HepG2 (cell line): ENCODE data around the gene RIIAD1. TPM values are rescaled to one million over a fixed set of nuclear protein-coding genes. Genes with fewer than 3 reads are reported as not detected.

Experiments
- ATAC-seq: fragments of 200-7000 bp; cut with Tn5 transposase; 3 replicates; pipeline ENCODE4 v1.9.1; 2020; ENCODE audit warnings: mild to moderate bottlenecking, moderate library complexity
- BruUV-seq: library from RNA; stranded (reverse); fragments of 400-500 nt; replicated peaks from 2 replicates; lab custom pipeline; 2021; lab: Mats Ljungman, UMichigan
- CTCF ChIA-PET: fragments of 300-600 bp; formaldehyde crosslinking; extraction: SDS; loops from one replicate; lab custom pipeline; 2021; ENCODE audit warnings: low total read pairs, inconsistent platforms, low intra/inter-chr PET ratio; lab: Yijun Ruan, JAX
- POLR2A ChIA-PET: fragments of 350-600 bp; sonication (Branson Sonifier 250); formaldehyde crosslinking; loops from one replicate; lab custom pipeline; 2020; ENCODE audit warnings: antibody characterized with exemption, inconsistent platforms; lab: Yijun Ruan, JAX
- DNase-seq: peaks from one replicate; pipeline ENCODE4 v3.0.0-alpha.2; 2015; ENCODE audit warnings: low spot score
- FAIRE-seq: peaks from 3 replicates; lab custom pipeline; 2011; peaks lifted over from hg19 to GRCh38; lab: Jason Lieb, UNC
- H2AFZ ChIP-seq: one replicate; pipeline ENCODE4 v1.6.1; 2011; ENCODE audit warnings: low read length, inconsistent platforms
- H3K27ac ChIP-seq: fragments of 300-600 bp; 3 replicates; pipeline ENCODE4 v1.8.0; 2011; ENCODE audit warnings: mixed run types, mild to moderate bottlenecking, mixed read lengths, low read length, inconsistent platforms; ENCODE audit not compliant: insufficient read depth; ENCODE audit errors: extremely low read length
- H3K27me3 ChIP-seq, 2 experiments: fragments of 200-600 bp in 1 of 2; 2 replicates in 1 of 2; 3 replicates in 1 of 2; pipeline versions ENCODE4 v1.6.0 to v1.8.0; 2011; ENCODE audit warnings: low read length in 2 of 2, mild to moderate bottlenecking in 2 of 2, moderate library complexity in 2 of 2, inconsistent platforms in 1 of 2; ENCODE audit not compliant: insufficient read depth in 2 of 2, control insufficient read depth in 1 of 2
- H3K36me3 ChIP-seq, 2 experiments: fragments of 200-600 bp in 1 of 2; replicated peaks in 1 of 2; 2 replicates in 1 of 2; 3 replicates in 1 of 2; pipeline versions ENCODE4 v1.5.1 to v1.8.0; 2011; ENCODE audit warnings: low read length in 2 of 2, inconsistent platforms in 1 of 2; ENCODE audit not compliant: insufficient read depth in 2 of 2, control insufficient read depth in 1 of 2
- H3K4me1 ChIP-seq: 2 replicates; pipeline ENCODE4 v1.5.1; 2012; ENCODE audit warnings: low read length, inconsistent platforms; ENCODE audit not compliant: insufficient read depth
- H3K4me2 ChIP-seq: 2 replicates; pipeline ENCODE4 v1.6.0; 2011; ENCODE audit warnings: low read depth, low read length, inconsistent platforms
- H3K4me3 ChIP-seq, 3 experiments: fragments of 200-600 bp in 1 of 3; sonication (generic), shearing (Covaris generic) in 1 of 3; replicated peaks in 1 of 3; 2 replicates each; pipeline ENCODE4 v1.5.1; 2011 to 2016; ENCODE audit warnings: low read length in 3 of 3, inconsistent platforms in 2 of 3, low read depth in 2 of 3, mild to moderate bottlenecking in 2 of 3, control low read depth in 1 of 3, mixed read lengths in 1 of 3; ENCODE audit not compliant: insufficient read depth in 1 of 3
- H3K79me2 ChIP-seq: one replicate; pipeline ENCODE4 v1.6.1; 2011; ENCODE audit warnings: low read length, inconsistent platforms; ENCODE audit not compliant: insufficient read depth
- H3K9ac ChIP-seq: 2 replicates; pipeline ENCODE4 v1.6.0; 2011; ENCODE audit warnings: mild to moderate bottlenecking, low read depth, low read length, inconsistent platforms; ENCODE audit not compliant: insufficient read depth
- H3K9me3 ChIP-seq: 2 replicates; pipeline ENCODE4 v1.5.1; 2012; ENCODE audit warnings: mild to moderate bottlenecking, low read length
- H4K20me1 ChIP-seq: 2 replicates; pipeline ENCODE4 v1.6.0; 2011; ENCODE audit warnings: inconsistent platforms, mild to moderate bottlenecking, low read length, moderate library complexity; ENCODE audit not compliant: insufficient read depth
- CBX2 ChIP-seq, 2 experiments: fragments of 200-600 bp in 1 of 2; sonication (generic); formaldehyde crosslinking in 1 of 2; IDR thresholded peaks; 2 replicates each; pipeline versions ENCODE4 v1.7.0 to v1.8.1; 2018 to 2022; ENCODE audit warnings: low read depth in 2 of 2, low read length in 1 of 2, mild to moderate bottlenecking in 1 of 2, missing genetic modification reagents in 1 of 2
- TAF15 ChIP-seq: fragments of 200-400 bp; formaldehyde crosslinking; IDR thresholded peaks from one replicate; pipeline ENCODE4 v1.6.1; 2018; ENCODE audit warnings: mild to moderate bottlenecking, low read depth, low read length; ENCODE audit not compliant: poor library complexity, severe bottlenecking
- TMF1 ChIP-seq: sonication (generic); formaldehyde crosslinking; IDR thresholded peaks from 2 replicates; pipeline ENCODE4 v1.8.1; 2022; ENCODE audit warnings: low read depth, missing genetic modification reagents
- ZNF136 ChIP-seq: sonication (generic); formaldehyde crosslinking; IDR thresholded peaks from 2 replicates; pipeline ENCODE4 v1.8.1; 2022; ENCODE audit warnings: low read depth, mild to moderate bottlenecking, moderate library complexity, missing genetic modification reagents
- WGBS: methylation state at CpG from one replicate; pipeline ENCODE4 v1.1.6; 2017; ENCODE audit warnings: low lambda C conversion rate; 5-methylcytosine and 5-hydroxymethylcytosine counted together
- in situ Hi-C: cut with HindIII; loops from 2 replicates; pipeline ENCODE4 v1.10.0; 2017; ENCODE audit warnings: low pct_unique_long_range_greater_than_20kb; ENCODE audit not compliant: extremely low pct_ligation_motif_present
- intact Hi-C: fragments of 100-400 bp; cut with micrococcal nuclease; formaldehyde crosslinking; loops from one replicate; pipeline ENCODE4 v1.10.0; 2022; ENCODE audit not compliant: unreplicated experiment
- polyA plus RNA-seq, 8 experiments: library from polyadenylated mRNA; depleted of rRNA in 3 of 8; stranded (reverse) in 7 of 8; unstranded in 1 of 8; fragments of >200 nt; fragmentation: Illumina TruSeq in 4 of 8; extraction: Trizol in 4 of 8; gene quantifications; 2 replicates each; pipeline versions ENCODE4 v1.2.1 to v1.2.3, GENCODE V29; 2011 to 2016; ENCODE audit warnings: low read depth in 4 of 8, missing spikeins in 1 of 8, mixed read lengths in 1 of 8; ENCODE audit not compliant: insufficient read depth in 1 of 8
- total RNA-seq, 5 experiments: library from RNA; depleted of rRNA; stranded (reverse); fragments of >200 nt; fragmentation: Illumina TruSeq; extraction: Trizol; gene quantifications; 2 replicates each; pipeline ENCODE4 v1.2.3, GENCODE V29; 2016; ENCODE audit warnings: low read depth in 1 of 5
- TF ChIP-seq, protein P1 (sequence below): sonication (generic); formaldehyde crosslinking; IDR thresholded peaks from 2 replicates; pipeline ENCODE4 v1.5.0; 2020; ENCODE audit warnings: mild to moderate bottlenecking, low read depth, missing genetic modification reagents, borderline replicate concordance
- TF ChIP-seq, protein P2 (sequence below): sonication (generic); formaldehyde crosslinking; IDR thresholded peaks from 2 replicates; pipeline ENCODE4 v1.4.0; 2020; ENCODE audit warnings: missing genetic modification reagents
- TF ChIP-seq, protein P3 (sequence below): sonication (generic); formaldehyde crosslinking; IDR thresholded peaks from 2 replicates; pipeline ENCODE4 v1.4.0; 2020; ENCODE audit warnings: mild to moderate bottlenecking, missing genetic modification reagents, borderline replicate concordance
- TF ChIP-seq, protein P4 (sequence below): sonication (generic); formaldehyde crosslinking; IDR thresholded peaks from 2 replicates; pipeline ENCODE4 v1.4.0; 2020; ENCODE audit warnings: missing genetic modification reagents
- TF ChIP-seq, protein P5 (sequence below): sonication (generic); formaldehyde crosslinking; IDR thresholded peaks from 2 replicates; pipeline ENCODE4 v1.4.0; 2020; ENCODE audit warnings: mild to moderate bottlenecking, missing genetic modification reagents
- TF ChIP-seq, protein P6 (sequence below): sonication (generic); formaldehyde crosslinking; IDR thresholded peaks from 2 replicates; pipeline ENCODE4 v1.5.0; 2020; ENCODE audit warnings: missing genetic modification reagents

The RIIAD1 gene
- total and polyA plus RNA-seq, 2 of the 13 experiments (the other 11 are each of a cell fraction or from before 2014, with no cell fraction given) = not detected

DNA sequence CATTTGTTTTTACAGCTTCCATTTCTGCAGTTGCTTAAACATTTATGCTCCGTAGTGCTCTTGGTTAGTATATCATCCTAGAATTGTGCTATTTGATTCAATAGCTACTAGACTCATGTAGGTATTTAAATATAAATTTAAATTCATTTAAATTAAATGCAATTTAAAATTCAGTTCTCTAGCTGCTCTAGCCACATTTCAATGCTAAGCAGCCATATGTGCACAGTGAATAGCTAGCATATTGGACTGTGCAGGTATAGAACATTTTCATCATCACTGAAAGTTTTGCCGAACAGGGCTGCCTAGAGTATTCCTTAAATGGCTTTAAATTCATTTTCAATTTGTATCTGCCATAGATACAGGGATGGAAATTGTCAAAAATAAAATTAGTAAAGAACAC, 37.2 kb upstream of the RIIAD1 start (continued):
- TF ChIP-seq, protein P1, sequence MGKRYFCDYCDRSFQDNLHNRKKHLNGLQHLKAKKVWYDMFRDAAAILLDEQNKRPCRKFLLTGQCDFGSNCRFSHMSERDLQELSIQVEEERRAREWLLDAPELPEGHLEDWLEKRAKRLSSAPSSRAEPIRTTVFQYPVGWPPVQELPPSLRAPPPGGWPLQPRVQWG (CRISPR knock-in tag) = no peak

DNA sequence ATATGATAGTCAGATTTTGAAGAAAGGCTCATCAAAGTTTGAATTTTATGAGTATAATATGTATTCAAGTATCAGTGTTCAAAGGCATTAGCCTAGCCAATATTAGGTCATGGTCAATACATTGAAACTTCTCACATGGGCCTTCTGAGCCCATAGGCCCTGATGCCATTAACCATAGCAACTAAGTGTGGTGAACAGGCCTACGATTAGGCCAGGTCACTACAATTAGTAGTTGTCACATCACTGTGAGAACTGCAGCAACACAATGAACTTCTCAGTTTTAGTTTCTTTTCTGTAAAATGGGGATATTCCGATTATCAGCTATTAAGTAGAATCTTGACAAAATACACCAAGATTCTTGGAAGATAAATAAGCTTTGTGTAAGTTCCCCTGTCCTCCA, 34.8 kb upstream of the RIIAD1 start:
- no peaks in the 10 kb centered on the region for H3K9me3 ChIP-seq
- no TSS peak for BruUV-seq
- DNase-seq (no peak), ATAC-seq (no peak), FAIRE-seq (no peak)
- no peaks in the 10 kb centered on the region for H3K27me3 ChIP-seq
- H3K27ac ChIP-seq = no peak overlapping the region
- no peaks in the 10 kb centered on the region for H3K79me2 ChIP-seq
- H2AFZ ChIP-seq = no peak overlapping the region
- peaks cover 1 to 7% of the 10 kb centered on the region in 2 experiments; a peak in 2 of 5 replicates for H3K36me3 ChIP-seq
- in situ Hi-C loops = no loop called here
- CTCF ChIA-PET = no interaction called here
- no peak overlapping the region for H3K4me2 ChIP-seq
- 91% methylated on average over 2 of the region's 2 CpGs for WGBS
- H3K9ac ChIP-seq = no peak overlapping the region
- H3K4me3 ChIP-seq = no peak overlapping the region
- H4K20me1 ChIP-seq = no peaks in the 10 kb centered on the region
- peaks cover 11% of the 10 kb centered on the region for H3K4me1 ChIP-seq
- intact Hi-C loops = no loop called here
- POLR2A ChIA-PET = no interaction called here
- TF ChIP-seq CBX2 (IDR thresholded peaks at IDR 0.05; ENCODE audit: low read depth, low read length) (no peak), CBX2 (CRISPR knock-in tag; IDR thresholded peaks at IDR 0.05; ENCODE audit: low read depth) (no peak), TMF1 (CRISPR knock-in tag) (no peak), TAF15 (no peak), ZNF136 (CRISPR knock-in tag) (no peak)
- TF ChIP-seq, protein P2, sequence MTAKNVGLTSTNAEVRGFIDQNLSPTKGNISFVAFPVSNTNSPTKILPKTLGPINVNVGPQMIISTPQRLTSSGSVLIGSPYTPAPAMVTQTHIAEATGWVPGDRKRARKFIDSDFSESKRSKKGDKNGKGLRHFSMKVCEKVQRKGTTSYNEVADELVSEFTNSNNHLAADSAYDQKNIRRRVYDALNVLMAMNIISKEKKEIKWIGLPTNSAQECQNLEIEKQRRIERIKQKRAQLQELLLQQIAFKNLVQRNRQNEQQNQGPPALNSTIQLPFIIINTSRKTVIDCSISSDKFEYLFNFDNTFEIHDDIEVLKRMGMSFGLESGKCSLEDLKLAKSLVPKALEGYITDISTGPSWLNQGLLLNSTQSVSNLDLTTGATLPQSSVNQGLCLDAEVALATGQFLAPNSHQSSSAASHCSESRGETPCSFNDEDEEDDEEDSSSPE = no peak
- TF ChIP-seq, protein P3, sequence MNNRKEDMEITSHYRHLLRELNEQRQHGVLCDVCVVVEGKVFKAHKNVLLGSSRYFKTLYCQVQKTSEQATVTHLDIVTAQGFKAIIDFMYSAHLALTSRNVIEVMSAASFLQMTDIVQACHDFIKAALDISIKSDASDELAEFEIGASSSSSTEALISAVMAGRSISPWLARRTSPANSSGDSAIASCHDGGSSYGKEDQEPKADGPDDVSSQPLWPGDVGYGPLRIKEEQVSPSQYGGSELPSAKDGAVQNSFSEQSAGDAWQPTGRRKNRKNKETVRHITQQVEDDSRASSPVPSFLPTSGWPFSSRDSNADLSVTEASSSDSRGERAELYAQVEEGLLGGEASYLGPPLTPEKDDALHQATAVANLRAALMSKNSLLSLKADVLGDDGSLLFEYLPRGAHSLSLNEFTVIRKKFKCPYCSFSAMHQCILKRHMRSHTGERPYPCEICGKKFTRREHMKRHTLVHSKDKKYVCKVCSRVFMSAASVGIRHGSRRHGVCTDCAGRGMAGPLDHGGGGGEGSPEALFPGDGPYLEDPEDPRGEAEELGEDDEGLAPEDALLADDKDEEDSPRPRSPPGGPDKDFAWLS (CRISPR knock-in tag) = no peak
- TF ChIP-seq, protein P4, sequence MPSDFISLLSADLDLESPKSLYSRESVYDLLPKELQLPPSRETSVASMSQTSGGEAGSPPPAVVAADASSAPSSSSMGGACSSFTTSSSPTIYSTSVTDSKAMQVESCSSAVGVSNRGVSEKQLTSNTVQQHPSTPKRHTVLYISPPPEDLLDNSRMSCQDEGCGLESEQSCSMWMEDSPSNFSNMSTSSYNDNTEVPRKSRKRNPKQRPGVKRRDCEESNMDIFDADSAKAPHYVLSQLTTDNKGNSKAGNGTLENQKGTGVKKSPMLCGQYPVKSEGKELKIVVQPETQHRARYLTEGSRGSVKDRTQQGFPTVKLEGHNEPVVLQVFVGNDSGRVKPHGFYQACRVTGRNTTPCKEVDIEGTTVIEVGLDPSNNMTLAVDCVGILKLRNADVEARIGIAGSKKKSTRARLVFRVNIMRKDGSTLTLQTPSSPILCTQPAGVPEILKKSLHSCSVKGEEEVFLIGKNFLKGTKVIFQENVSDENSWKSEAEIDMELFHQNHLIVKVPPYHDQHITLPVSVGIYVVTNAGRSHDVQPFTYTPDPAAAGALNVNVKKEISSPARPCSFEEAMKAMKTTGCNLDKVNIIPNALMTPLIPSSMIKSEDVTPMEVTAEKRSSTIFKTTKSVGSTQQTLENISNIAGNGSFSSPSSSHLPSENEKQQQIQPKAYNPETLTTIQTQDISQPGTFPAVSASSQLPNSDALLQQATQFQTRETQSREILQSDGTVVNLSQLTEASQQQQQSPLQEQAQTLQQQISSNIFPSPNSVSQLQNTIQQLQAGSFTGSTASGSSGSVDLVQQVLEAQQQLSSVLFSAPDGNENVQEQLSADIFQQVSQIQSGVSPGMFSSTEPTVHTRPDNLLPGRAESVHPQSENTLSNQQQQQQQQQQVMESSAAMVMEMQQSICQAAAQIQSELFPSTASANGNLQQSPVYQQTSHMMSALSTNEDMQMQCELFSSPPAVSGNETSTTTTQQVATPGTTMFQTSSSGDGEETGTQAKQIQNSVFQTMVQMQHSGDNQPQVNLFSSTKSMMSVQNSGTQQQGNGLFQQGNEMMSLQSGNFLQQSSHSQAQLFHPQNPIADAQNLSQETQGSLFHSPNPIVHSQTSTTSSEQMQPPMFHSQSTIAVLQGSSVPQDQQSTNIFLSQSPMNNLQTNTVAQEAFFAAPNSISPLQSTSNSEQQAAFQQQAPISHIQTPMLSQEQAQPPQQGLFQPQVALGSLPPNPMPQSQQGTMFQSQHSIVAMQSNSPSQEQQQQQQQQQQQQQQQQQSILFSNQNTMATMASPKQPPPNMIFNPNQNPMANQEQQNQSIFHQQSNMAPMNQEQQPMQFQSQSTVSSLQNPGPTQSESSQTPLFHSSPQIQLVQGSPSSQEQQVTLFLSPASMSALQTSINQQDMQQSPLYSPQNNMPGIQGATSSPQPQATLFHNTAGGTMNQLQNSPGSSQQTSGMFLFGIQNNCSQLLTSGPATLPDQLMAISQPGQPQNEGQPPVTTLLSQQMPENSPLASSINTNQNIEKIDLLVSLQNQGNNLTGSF = no peak
- TF ChIP-seq, protein P5, sequence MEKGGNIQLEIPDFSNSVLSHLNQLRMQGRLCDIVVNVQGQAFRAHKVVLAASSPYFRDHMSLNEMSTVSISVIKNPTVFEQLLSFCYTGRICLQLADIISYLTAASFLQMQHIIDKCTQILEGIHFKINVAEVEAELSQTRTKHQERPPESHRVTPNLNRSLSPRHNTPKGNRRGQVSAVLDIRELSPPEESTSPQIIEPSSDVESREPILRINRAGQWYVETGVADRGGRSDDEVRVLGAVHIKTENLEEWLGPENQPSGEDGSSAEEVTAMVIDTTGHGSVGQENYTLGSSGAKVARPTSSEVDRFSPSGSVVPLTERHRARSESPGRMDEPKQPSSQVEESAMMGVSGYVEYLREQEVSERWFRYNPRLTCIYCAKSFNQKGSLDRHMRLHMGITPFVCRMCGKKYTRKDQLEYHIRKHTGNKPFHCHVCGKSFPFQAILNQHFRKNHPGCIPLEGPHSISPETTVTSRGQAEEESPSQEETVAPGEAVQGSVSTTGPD (CRISPR knock-in tag) = no peak
- TF ChIP-seq, protein P6, sequence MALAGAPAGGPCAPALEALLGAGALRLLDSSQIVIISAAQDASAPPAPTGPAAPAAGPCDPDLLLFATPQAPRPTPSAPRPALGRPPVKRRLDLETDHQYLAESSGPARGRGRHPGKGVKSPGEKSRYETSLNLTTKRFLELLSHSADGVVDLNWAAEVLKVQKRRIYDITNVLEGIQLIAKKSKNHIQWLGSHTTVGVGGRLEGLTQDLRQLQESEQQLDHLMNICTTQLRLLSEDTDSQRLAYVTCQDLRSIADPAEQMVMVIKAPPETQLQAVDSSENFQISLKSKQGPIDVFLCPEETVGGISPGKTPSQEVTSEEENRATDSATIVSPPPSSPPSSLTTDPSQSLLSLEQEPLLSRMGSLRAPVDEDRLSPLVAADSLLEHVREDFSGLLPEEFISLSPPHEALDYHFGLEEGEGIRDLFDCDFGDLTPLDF (CRISPR knock-in tag) = no peak
